NCI-H187 (cell line): Measurements from ENCODE around the gene COPS9.

Source experiments
- DNase-seq, 2 experiments: peaks; one replicate each; lab custom pipeline; 2025; lab: John Stamatoyannopoulos, UW

Gene COPS9

GRCh38 chr2:240134466-240134865 is 1.6 kb downstream of the COPS9 start:
- no peak for DNase-seq

GRCh38 chr2:240133401-240133800 is 2.7 kb downstream of the COPS9 start:
- DNase-seq, result no peak

- DNase-seq, result no peak
These were observed 3.5 kb downstream of the COPS9 start for GRCh38 chr2:240132651-240132980.

- DNase-seq, result no peak
These were observed 4.0 kb downstream of the COPS9 start for GRCh38 chr2:240131941-240132650.

- no peak for DNase-seq
These were observed 4.8 kb downstream of the COPS9 start for GRCh38 chr2:240131296-240131695.

GRCh38 chr2:240130393-240131195 is 5.5 kb downstream of the COPS9 start:
- DNase-seq, result no peak

DNA sequence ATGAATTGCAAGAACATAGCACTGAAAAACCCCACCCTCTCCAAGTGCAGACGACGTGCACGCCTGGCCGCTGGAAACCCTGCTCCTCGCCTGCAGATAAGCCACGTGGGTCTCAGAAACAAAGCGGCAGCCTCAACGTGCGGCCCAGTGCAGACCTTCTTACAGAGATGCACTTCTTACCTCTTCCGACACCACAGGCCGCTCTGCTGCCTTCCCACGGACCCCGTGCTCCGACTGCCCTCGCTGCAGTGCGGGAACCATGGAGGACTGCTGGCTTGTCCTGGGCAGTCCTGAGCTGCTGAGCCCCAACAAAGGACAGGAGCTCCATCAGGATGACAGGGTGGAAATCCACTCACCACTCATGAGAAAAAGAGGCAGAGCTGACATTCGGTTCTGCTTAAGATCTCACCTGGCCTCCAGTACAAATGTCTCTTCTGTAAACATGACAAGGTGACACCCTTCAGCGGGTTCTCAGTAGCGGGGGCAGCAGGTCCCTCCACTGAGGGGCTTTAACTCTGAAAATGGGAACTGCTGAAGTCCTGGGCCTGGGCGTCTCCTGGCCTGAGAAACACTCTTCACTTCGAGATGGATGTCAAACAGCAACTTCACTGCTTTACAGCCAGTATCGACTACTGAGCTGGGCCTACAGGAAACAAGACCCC is 6.2 kb downstream of the COPS9 start:
- DNase-seq, result no peak

GRCh38 chr2:240129311-240129710 is 6.8 kb downstream of the COPS9 start:
- DNase-seq, result no peak

DNA sequence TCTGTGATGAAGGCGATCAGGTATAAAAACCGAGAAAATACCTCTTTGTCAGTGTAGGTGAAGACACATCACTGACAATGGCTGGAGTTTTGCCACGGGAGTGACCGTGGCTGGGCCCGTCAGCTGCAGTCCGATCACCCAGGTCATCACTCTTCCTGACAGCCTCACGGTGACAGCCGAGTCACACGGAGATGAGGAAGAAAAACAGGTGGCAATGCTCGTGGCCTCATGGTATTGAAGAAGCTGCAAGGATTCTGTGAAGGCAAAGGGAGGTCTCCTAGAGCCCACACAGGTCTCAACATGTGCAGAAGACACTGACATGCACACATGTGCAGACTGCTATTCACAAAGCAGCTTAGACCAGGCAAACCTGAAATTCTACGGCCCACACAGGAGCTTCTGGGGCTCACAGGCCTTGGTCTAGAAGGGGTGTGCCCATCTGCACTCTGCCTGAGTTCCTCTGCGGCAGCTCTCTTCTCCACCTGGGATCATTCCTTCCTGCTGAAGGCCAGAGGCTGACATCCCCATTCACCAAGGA is 7.4 kb downstream of the COPS9 start:
- no peak for DNase-seq

- no peak for DNase-seq
These were observed 8.0 kb downstream of the COPS9 start for GRCh38 chr2:240127911-240128607.

DNA sequence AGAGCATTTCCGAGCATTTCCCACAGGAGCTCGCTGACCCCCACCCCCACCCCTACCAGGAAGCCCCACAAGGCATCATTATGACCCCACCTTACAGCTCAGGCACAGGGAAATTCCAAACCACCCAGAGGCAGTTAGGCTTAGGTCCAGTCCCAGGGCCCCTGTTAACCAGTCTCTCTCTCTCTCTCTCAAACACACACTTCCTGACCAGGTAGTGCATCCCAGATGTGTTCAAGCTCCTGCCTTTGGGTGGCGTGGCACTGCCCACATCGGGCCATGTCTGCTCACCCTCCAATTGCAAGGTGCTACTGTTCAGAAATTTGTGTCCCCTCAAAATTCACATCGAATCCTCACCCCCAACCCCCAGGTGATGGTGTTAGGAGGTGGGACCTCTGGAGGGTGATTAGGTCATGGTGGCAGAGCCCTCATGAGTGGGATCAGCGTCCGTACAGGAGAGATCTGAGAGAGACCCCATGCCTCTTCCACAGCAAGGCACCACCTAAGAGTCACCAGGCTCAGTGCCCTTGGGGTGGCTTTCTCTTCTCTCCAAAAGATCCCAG is 8.8 kb downstream of the COPS9 start:
- DNase-seq, result no peak

DNA sequence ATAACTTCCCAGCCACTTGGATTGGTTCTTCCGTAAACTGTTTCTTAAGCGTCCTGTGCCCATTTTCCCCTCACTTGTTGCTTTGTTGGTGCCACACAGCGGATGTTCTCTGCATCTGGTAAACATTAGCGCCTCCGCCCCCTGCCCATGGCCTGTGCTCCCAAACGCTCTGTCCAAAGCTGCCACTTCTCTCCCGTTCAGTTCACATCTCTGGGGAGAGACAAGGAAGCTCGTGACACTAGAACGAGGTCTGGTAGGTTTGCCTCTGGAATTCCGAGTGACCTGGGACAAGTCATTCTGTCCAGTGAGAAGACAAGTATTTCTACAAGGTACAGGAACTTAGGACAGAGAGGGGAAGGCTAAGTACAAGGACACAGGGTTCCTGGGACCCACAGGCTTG is 9.4 kb downstream of the COPS9 start:
- no peak for DNase-seq

DNA sequence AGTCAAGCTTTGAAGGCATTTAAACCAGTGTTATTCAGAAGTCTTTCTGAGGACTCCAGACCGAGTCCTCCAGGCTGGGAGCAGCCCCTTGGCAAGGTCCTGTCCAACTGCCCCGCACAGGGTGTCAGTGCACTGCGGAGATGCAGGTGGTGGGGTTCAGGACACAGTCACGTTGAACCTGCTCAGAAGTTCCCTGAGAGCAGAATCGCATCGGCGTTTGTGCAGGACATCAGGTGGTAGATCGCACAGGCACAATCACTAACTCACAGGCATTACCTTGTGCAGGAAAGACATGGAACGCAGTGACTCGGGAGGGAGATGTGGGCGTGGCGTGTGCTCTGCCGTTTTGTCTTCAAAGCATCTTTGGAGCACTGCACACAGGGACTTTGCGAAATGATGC is 10.4 kb downstream of the COPS9 start:
- no peak for DNase-seq

- no peak for DNase-seq
These were observed 11.5 kb downstream of the COPS9 start for GRCh38 chr2:240124651-240125030.

GRCh38 chr2:240123821-240124650 is 12.1 kb downstream of the COPS9 start:
- DNase-seq, result no peak

- DNase-seq, result no peak
These were observed 14.4 kb downstream of the COPS9 start for GRCh38 chr2:240121675-240122074.

DNA sequence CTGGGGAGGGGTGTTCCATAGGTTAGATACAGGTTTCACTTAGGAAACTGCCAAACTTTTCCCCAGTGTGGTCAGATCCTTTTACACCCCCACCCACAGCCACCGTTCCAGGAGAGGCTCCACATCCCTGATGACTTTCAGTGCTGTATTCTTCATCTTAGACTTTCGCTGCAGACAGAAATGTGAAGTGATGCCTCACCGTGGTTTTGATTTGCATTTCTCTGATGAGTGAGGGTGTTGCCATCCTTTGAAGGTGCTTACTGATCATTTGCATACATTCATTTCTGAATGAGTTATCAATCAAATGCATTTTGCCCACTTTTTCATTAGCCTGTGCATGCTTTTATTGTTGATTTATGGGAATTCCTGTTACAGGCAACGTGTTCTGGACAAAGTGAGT is 14.9 kb downstream of the COPS9 start:
- DNase-seq, result no peak

- DNase-seq, result no peak
These were observed 21.9 kb downstream of the COPS9 start for GRCh38 chr2:240114233-240114632.

DNA sequence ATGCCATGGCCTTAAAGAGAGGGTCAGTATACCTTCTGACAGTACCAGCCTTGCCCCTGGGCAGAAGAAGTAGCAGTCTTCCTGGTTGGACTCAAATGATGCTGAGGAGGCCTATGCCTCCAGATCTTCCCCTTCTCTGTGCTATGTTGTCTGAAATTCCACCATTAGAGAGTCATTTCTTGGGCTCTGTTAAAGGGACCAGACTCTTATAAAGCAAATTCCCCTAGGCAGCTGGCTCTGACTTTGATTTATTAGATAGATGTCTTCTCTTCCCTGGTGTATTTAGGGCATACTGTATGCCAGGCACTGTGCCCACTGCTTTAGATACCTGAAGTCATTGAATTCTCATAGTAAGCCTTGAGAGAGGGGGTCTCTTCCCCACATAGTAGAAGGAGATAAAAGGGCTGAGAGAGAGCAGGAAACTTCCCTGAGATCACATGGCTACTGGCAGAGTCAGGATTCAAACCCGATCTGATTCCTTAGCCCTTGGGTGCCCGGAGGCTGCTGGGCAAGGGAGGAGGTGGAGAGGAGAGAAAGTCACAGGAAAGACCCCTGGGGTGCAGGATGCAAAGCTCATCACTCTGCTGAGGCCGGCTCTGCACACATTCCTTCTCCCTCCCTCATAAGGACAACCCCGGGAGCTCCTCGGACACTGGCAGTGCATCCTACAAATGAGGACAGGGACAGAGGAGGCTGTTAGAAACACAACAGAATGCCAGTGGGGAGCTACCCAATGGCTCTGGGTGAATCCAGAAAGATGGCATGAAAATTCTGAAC is 23.0 kb downstream of the COPS9 start:
- DNase-seq, result no peak

DNA sequence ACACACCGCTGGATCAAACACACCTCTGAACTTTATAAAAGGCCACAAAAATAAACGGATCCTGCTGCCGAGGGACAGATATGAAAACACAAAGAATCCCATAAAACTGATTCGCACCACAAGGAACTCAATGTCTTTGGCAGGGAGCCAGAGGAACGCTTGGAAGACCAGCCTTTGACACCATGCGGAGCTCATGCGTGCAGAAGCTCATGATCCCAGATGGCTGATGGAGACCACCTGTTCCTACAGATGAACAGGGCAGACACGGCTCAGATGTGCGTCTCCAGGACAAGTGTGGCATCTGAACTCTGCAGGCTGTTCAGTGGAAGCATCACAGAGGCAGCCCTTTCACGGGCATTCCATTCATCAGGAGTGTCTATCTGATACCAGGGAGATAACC is 24.9 kb downstream of the COPS9 start:
- no peak for DNase-seq
